HepG2 (cell line): ENCODE results near the gene CCDC88C. TPM values are rescaled to one million over a fixed set of nuclear protein-coding genes. Genes with fewer than 3 reads are reported as not detected.

Source experiments
- ATAC-seq: fragments of 200-7000 bp; cut with Tn5 transposase; 3 replicates; pipeline ENCODE4 v1.9.1; 2020; ENCODE audit warnings: mild to moderate bottlenecking, moderate library complexity
- BruUV-seq: library from RNA; stranded (reverse); fragments of 400-500 nt; replicated peaks from 2 replicates; lab custom pipeline; 2021; lab: Mats Ljungman, UMichigan
- CTCF ChIA-PET: fragments of 300-600 bp; formaldehyde crosslinking; extraction: SDS; loops from one replicate; lab custom pipeline; 2021; ENCODE audit warnings: low total read pairs, inconsistent platforms, low intra/inter-chr PET ratio; lab: Yijun Ruan, JAX
- POLR2A ChIA-PET: fragments of 350-600 bp; sonication (Branson Sonifier 250); formaldehyde crosslinking; loops from one replicate; lab custom pipeline; 2020; ENCODE audit warnings: antibody characterized with exemption, inconsistent platforms; lab: Yijun Ruan, JAX
- DNase-seq: peaks from one replicate; pipeline ENCODE4 v3.0.0-alpha.2; 2015; ENCODE audit warnings: low spot score
- FAIRE-seq: peaks from 3 replicates; lab custom pipeline; 2011; peaks lifted over from hg19 to GRCh38; lab: Jason Lieb, UNC
- H2AFZ ChIP-seq: one replicate; pipeline ENCODE4 v1.6.1; 2011; ENCODE audit warnings: low read length, inconsistent platforms
- H3K27ac ChIP-seq: fragments of 300-600 bp; 3 replicates; pipeline ENCODE4 v1.8.0; 2011; ENCODE audit warnings: mixed run types, mild to moderate bottlenecking, mixed read lengths, low read length, inconsistent platforms; ENCODE audit not compliant: insufficient read depth; ENCODE audit errors: extremely low read length
- H3K27me3 ChIP-seq, 2 experiments: fragments of 200-600 bp in 1 of 2; 2 replicates in 1 of 2; 3 replicates in 1 of 2; pipeline versions ENCODE4 v1.6.0 to v1.8.0; 2011; ENCODE audit warnings: low read length in 2 of 2, mild to moderate bottlenecking in 2 of 2, moderate library complexity in 2 of 2, inconsistent platforms in 1 of 2; ENCODE audit not compliant: insufficient read depth in 2 of 2, control insufficient read depth in 1 of 2
- H3K36me3 ChIP-seq, 2 experiments: fragments of 200-600 bp in 1 of 2; replicated peaks in 1 of 2; 2 replicates in 1 of 2; 3 replicates in 1 of 2; pipeline versions ENCODE4 v1.5.1 to v1.8.0; 2011; ENCODE audit warnings: low read length in 2 of 2, inconsistent platforms in 1 of 2; ENCODE audit not compliant: insufficient read depth in 2 of 2, control insufficient read depth in 1 of 2
- H3K4me1 ChIP-seq: 2 replicates; pipeline ENCODE4 v1.5.1; 2012; ENCODE audit warnings: low read length, inconsistent platforms; ENCODE audit not compliant: insufficient read depth
- H3K4me2 ChIP-seq: 2 replicates; pipeline ENCODE4 v1.6.0; 2011; ENCODE audit warnings: low read depth, low read length, inconsistent platforms
- H3K4me3 ChIP-seq, 3 experiments: fragments of 200-600 bp in 1 of 3; sonication (generic), shearing (Covaris generic) in 1 of 3; replicated peaks in 1 of 3; 2 replicates each; pipeline ENCODE4 v1.5.1; 2011 to 2016; ENCODE audit warnings: low read length in 3 of 3, inconsistent platforms in 2 of 3, low read depth in 2 of 3, mild to moderate bottlenecking in 2 of 3, control low read depth in 1 of 3, mixed read lengths in 1 of 3; ENCODE audit not compliant: insufficient read depth in 1 of 3
- H3K79me2 ChIP-seq: one replicate; pipeline ENCODE4 v1.6.1; 2011; ENCODE audit warnings: low read length, inconsistent platforms; ENCODE audit not compliant: insufficient read depth
- H3K9ac ChIP-seq: 2 replicates; pipeline ENCODE4 v1.6.0; 2011; ENCODE audit warnings: mild to moderate bottlenecking, low read depth, low read length, inconsistent platforms; ENCODE audit not compliant: insufficient read depth
- H3K9me3 ChIP-seq: 2 replicates; pipeline ENCODE4 v1.5.1; 2012; ENCODE audit warnings: mild to moderate bottlenecking, low read length
- H4K20me1 ChIP-seq: 2 replicates; pipeline ENCODE4 v1.6.0; 2011; ENCODE audit warnings: inconsistent platforms, mild to moderate bottlenecking, low read length, moderate library complexity; ENCODE audit not compliant: insufficient read depth
- CAMTA2 ChIP-seq: sonication (generic); formaldehyde crosslinking; IDR thresholded peaks from 2 replicates; pipeline ENCODE4 v1.4.0; 2020; ENCODE audit warnings: mild to moderate bottlenecking, missing genetic modification reagents, borderline replicate concordance
- MEIS1 ChIP-seq: sonication (generic); formaldehyde crosslinking; IDR thresholded peaks from 2 replicates; pipeline ENCODE4 v1.9.0; 2021; ENCODE audit warnings: mild to moderate bottlenecking, missing genetic modification reagents, moderate library complexity, borderline replicate concordance
- ZFY ChIP-seq: sonication (generic); formaldehyde crosslinking; IDR thresholded peaks from 2 replicates; pipeline ENCODE4 v1.4.0; 2020; ENCODE audit warnings: missing genetic modification reagents
- ZMYM3 ChIP-seq: sonication (generic); formaldehyde crosslinking; IDR thresholded peaks from 2 replicates; pipeline ENCODE4 v1.5.1; 2020; ENCODE audit warnings: mild to moderate bottlenecking, missing genetic modification reagents
- ZNF367 ChIP-seq: sonication (generic); formaldehyde crosslinking; IDR thresholded peaks from 2 replicates; pipeline ENCODE4 v1.4.0; 2020; ENCODE audit warnings: missing genetic modification reagents, borderline replicate concordance
- ZNF768 ChIP-seq: sonication (generic); formaldehyde crosslinking; IDR thresholded peaks from 2 replicates; pipeline ENCODE4 v1.4.0; 2020; ENCODE audit warnings: missing genetic modification reagents
- WGBS: methylation state at CpG from one replicate; pipeline ENCODE4 v1.1.6; 2017; ENCODE audit warnings: low lambda C conversion rate; 5-methylcytosine and 5-hydroxymethylcytosine counted together
- in situ Hi-C: cut with HindIII; loops from 2 replicates; pipeline ENCODE4 v1.10.0; 2017; ENCODE audit warnings: low pct_unique_long_range_greater_than_20kb; ENCODE audit not compliant: extremely low pct_ligation_motif_present
- intact Hi-C: fragments of 100-400 bp; cut with micrococcal nuclease; formaldehyde crosslinking; loops from one replicate; pipeline ENCODE4 v1.10.0; 2022; ENCODE audit not compliant: unreplicated experiment
- polyA plus RNA-seq, 8 experiments: library from polyadenylated mRNA; depleted of rRNA in 3 of 8; stranded (reverse) in 7 of 8; unstranded in 1 of 8; fragments of >200 nt; fragmentation: Illumina TruSeq in 4 of 8; extraction: Trizol in 4 of 8; gene quantifications; 2 replicates each; pipeline versions ENCODE4 v1.2.1 to v1.2.3, GENCODE V29; 2011 to 2016; ENCODE audit warnings: low read depth in 4 of 8, missing spikeins in 1 of 8, mixed read lengths in 1 of 8; ENCODE audit not compliant: insufficient read depth in 1 of 8
- total RNA-seq, 5 experiments: library from RNA; depleted of rRNA; stranded (reverse); fragments of >200 nt; fragmentation: Illumina TruSeq; extraction: Trizol; gene quantifications; 2 replicates each; pipeline ENCODE4 v1.2.3, GENCODE V29; 2016; ENCODE audit warnings: low read depth in 1 of 5
- TF ChIP-seq, protein P1 (sequence below): sonication (generic); formaldehyde crosslinking; IDR thresholded peaks from 2 replicates; pipeline ENCODE4 v1.4.0; 2020; ENCODE audit warnings: missing genetic modification reagents

CCDC88C gene
- total and polyA plus RNA-seq, 2 of the 13 experiments (the other 11 are each of a cell fraction or from before 2014, with no cell fraction given) = 3.6 to 11.7 TPM

GRCh38 chr14:91298576-91298975, 119.0 kb downstream of the CCDC88C start (continued):
- TF ChIP-seq MEIS1 (CRISPR knock-in tag) = no peak
- no peak for TF ChIP-seq ZNF367 (CRISPR knock-in tag)
- no peak for TF ChIP-seq ZMYM3 (CRISPR knock-in tag)
- TF ChIP-seq CAMTA2 (CRISPR knock-in tag) = no peak

DNA sequence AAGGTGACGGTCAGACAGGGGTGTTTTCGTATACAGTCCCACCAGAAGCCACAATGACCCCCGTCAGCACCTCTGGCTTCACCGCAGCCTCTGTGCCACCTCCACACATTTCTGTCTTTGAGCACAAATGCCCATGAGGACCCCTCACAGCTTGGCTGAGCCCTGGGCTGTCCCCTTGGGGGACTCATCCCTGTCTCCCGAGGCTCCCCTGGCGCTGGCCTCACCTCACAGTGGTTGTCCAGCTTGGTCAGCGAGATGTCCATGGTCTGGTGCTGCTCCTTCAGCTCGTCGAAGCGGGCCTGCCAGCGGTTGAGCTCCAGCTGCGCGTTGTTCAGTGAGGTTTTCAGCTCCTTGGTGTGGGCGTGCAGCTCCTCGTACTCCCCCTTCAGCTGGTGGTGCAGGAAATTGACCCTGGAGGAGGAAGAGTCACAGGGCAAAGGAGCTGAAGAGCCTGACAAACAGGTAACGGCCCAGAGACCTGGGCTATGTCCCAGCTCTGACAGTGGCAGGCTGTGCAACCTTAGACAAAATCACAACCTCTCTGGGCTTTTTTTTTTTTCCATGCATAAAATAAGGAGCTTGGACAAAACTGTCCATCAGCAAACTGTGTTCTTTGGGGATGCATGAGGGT, 120.4 kb downstream of the CCDC88C start:
- no peak overlapping the region for H3K4me2 ChIP-seq
- H4K20me1 ChIP-seq = no peaks in the 10 kb centered on the region
- no peak overlapping the region for H3K27ac ChIP-seq
- TF ChIP-seq ZFY (CRISPR knock-in tag) = no peak
- TF ChIP-seq ZNF768 = peak; percentile 83
- TF ChIP-seq, protein P1, sequence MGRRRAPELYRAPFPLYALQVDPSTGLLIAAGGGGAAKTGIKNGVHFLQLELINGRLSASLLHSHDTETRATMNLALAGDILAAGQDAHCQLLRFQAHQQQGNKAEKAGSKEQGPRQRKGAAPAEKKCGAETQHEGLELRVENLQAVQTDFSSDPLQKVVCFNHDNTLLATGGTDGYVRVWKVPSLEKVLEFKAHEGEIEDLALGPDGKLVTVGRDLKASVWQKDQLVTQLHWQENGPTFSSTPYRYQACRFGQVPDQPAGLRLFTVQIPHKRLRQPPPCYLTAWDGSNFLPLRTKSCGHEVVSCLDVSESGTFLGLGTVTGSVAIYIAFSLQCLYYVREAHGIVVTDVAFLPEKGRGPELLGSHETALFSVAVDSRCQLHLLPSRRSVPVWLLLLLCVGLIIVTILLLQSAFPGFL (CRISPR knock-in tag) = no peak
- peaks cover 17 to 59% of the 10 kb centered on the region in 2 experiments for H3K36me3 ChIP-seq
- H3K4me1 ChIP-seq = no peaks in the 10 kb centered on the region
- H3K79me2 ChIP-seq = no peaks in the 10 kb centered on the region
- H3K27me3 ChIP-seq = no peaks in the 10 kb centered on the region
- in situ Hi-C loops (no loop called here), intact Hi-C loops (no loop called here)
- WGBS = 93% methylated on average over 8 of the region's 16 CpGs
- ChIA-PET CTCF (no interaction called here), POLR2A (no interaction called here)
- no peaks in the 10 kb centered on the region for H3K9me3 ChIP-seq
- FAIRE-seq (no peak), DNase-seq (no peak), ATAC-seq (no peak)
- no peak overlapping the region for H3K9ac ChIP-seq
- BruUV-seq = no TSS peak
- H3K4me3 ChIP-seq = no peak overlapping the region
- no peak overlapping the region for H2AFZ ChIP-seq
